ENCODE data around the gene LTBR.
A peak's percentile ranks its signal among the peaks of the same experiment; 100 is the strongest.
"Not testable (repeated sequence)": the region's sequence is repeated elsewhere in the genome, so short reads cannot be mapped to it uniquely, and the experiment has no call there.

The LTBR gene

DNA sequence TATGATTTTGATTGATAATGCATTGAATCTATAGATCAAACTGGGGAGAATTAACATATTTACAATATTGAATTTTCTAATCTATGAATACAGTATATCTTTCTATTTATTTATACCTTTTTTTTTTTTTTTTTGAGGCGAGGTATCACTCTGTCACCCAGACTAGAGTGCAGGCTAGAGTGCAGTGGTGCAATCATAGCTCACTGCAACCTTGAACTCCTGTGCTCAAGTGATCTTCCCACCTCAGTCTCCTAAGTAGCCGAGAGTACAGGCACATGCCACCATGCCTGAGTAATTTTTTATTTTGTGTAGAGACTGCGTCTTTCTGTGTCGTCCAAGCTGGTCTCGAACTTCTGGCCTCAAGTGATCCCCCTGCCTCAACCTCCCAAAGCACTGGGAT lies 20.4 kb downstream of the LTBR start:
- no peak for DNase-seq
- in situ Hi-C loops (cut with HindIII; ENCODE audit: low pct_ligation_motif_present, low pct_unique_long_range_greater_than_20kb, low sequenced_read_pairs), result no loop called here

DNA sequence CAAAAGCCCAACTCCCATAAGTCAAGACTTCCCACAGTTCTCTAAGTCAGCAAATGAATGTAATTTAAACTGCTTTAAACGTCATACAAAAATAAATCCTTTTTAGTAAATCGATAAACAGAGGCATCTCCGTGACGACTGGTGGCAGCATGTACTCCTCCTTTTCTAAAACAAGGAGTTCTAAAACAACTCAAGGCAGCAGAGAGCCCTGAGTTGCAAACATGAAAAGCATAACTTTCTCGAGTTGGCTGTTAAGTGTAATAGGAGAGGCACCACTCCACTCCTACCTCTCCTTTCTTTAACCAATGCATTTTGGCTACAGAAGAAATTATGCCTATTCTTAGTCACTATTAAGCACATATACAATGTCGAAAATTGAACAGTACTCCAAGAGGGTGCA lies 22.0 kb downstream of the LTBR start:
- in situ Hi-C loops (cut with HindIII; ENCODE audit: low pct_ligation_motif_present, low pct_unique_long_range_greater_than_20kb, low sequenced_read_pairs), result no loop called here

DNA sequence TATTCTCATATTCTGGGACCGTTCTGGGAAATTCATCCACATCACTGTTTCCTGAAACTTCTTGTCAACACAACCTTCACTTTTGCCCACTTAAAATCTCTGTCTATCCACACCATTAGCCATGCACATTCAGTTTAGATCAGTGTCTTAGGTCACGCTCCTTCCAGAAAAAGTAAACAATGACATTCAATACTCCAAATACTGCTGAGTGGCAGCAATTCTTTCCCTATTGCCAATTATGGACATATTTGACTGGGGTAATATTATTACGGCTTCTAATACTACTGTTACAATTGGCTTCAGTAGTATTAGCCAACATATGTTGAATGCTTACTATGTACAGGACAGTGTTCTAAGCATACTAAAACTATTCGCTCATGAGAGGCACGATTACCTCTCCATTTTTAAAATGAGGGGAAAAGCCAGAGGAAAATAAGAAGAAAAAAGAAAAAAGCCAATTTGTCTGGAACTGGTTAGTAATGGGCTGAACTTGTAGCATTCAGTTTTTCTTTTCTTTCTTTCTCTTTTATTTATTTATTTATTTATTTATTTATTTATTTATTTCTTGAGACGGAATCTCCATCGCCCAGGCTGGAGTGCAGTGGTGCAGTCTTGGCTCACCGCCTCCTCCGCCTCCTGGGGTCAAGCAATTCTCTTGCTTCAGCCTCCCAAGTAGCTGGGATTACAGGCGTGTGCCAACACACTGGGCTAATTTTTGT lies 23.4 kb downstream of the LTBR start:
- in situ Hi-C loops (cut with HindIII; ENCODE audit: low pct_ligation_motif_present, low pct_unique_long_range_greater_than_20kb, low sequenced_read_pairs), result no loop called here
- DNase-seq, result no peak

More for the DNA sequence above, 22.0 kb downstream of the LTBR start:
- no peak for DNase-seq

- DNase-seq, result no peak
- in situ Hi-C loops (cut with HindIII; ENCODE audit: low pct_ligation_motif_present, low pct_unique_long_range_greater_than_20kb, low sequenced_read_pairs), result no loop called here
These were observed 32.6 kb downstream of the LTBR start for GRCh38 chr12:6416596-6416995.

DNA sequence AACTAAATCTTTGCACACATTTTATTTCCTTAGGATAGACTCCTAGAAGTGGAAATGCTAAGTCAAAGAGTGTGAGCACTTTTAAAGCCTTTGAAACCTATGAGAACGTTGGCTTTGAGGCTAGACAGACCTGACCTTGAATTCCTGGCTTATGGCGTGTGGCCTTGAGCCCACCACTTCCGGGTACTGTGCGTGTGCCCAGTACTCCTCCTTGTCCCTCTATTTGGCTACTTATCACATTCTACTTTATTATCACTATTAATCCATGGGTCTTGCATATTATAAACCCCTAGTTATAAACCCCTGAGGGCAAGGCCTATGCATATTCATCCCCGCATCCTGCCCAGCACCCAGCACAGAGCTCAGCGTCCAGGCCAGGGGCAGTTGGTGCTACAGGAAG lies 34.8 kb downstream of the LTBR start:
- no peak for DNase-seq
- in situ Hi-C loops (cut with HindIII; ENCODE audit: low pct_ligation_motif_present, low pct_unique_long_range_greater_than_20kb, low sequenced_read_pairs), result no loop called here

DNA sequence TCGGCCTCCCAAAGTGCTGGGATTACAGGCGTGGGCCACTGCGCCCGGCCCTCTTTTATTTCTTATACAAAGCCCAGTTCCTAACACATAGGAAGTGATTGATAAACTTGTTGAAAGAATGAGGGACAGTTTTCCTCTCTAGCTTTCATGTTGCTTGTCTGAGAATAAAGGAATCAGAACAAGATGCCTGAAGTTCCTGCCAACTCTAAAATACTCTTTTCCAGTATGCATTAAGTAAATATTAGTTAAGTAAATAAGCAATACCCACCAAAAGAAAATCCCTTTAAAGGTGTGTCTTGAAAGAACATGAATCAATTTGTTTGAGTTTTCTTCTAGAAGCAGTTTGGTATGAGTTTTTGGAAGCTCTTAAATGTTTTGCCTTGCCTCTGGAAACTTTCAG lies 36.4 kb downstream of the LTBR start:
- in situ Hi-C loops (cut with HindIII; ENCODE audit: low pct_ligation_motif_present, low pct_unique_long_range_greater_than_20kb, low sequenced_read_pairs), result no loop called here
- DNase-seq, result no peak

DNA sequence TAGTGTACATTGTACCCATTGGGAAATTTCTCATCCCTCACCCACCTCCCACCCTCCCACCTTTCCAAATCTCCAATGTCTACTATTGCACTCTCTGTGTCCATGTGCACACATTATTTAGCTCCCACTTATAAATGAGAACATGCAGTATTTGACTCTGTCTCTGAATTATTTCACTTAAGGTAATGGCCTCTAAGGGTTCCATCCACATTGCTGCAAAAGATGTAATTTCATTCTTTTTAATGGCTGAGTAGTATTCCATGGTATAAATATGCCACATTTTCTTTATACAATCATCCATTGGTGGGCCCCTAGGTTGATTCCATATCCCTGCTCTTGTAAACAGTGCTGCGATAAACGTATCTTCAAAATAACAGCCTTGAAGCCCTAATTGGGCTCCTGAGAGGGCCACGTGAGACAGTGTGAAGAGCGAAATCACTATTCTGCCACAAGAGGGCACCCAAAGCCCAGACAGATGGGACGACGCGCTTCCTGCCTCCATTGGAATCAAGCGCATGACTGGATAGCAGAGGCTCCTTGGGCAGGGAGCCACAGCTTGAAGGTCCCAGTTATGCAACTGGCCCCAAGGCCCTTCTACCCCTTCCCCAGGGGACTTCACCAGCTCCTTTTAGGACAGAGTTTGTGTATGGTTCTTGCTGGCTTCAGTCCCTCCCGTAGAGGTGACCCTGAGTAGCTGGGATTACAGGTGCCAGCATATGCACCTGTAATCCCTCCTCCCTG lies 39.5 kb downstream of the LTBR start:
- in situ Hi-C loops (cut with HindIII; ENCODE audit: low pct_ligation_motif_present, low pct_unique_long_range_greater_than_20kb, low sequenced_read_pairs), result no loop called here
- peak; percentile 96 for DNase-seq

DNA sequence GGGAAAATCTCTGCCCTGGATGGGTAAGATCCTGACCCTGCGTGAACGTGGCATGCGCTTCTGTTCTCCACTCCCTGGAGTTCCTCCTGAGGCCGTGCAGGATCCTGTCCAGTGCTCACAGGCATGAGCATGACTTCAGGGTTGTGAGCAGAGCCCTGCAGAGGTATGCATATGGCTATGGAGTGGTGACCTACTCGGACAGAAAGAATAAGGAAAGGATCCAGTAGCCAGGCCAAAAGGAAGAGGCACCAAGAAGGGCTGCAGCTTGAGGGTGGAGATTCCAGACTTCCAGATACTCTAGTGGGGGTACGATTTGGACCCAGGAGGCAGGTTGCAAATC lies 40.0 kb downstream of the LTBR start:
- in situ Hi-C loops (cut with HindIII; ENCODE audit: low pct_ligation_motif_present, low pct_unique_long_range_greater_than_20kb, low sequenced_read_pairs), result no loop called here
- no peak for DNase-seq

- DNase-seq, result no peak
- in situ Hi-C loops (cut with HindIII; ENCODE audit: low pct_ligation_motif_present, low pct_unique_long_range_greater_than_20kb, low sequenced_read_pairs), result no loop called here
These were observed 40.9 kb downstream of the LTBR start for GRCh38 chr12:6424866-6425265.

DNA sequence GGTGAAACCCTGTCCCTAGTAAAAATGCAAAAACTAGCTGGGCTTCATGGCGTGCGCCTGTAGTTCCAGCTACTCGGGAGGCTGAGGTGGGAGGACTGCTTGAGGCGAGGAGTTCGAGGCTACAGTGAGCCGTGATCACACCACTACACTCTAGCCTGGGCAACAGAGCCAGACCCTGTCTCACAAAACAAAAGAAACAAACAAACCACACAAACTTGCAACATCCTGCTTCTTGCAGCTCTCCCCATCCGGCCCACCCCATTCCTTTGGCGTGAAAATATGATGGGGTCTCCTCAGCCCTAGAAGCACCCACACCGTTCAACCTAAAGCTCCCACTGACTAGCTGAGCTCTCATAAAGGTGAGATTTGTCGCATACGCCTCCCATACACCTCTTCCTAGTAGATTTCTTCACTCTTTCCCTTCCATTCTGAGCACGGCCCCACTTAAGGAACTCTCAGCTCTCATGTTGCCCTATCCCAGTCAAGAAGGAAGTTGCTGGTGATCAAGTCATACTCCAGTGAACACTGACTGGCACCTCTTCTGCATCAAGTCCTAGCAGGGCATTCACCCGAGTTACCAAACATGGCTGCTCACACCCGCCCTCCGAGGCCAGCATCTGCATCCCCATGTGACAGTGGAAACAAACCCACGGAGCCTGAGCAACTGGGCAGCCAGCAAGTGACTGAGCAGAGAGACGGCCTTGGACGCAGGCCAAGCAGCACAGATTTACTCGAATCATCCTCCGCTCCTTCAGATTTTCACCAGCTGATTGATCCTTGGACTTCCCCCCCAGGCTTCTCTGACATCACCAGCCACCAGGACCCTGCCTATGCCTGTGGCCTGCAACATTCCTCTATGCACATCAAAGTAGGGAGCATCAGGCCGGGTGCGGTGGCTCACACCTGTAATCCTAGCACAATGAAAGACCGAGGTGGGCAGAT lies 41.9 kb downstream of the LTBR start:
- no peak for DNase-seq
- in situ Hi-C loops (cut with HindIII; ENCODE audit: low pct_ligation_motif_present, low pct_unique_long_range_greater_than_20kb, low sequenced_read_pairs), result no loop called here

DNA sequence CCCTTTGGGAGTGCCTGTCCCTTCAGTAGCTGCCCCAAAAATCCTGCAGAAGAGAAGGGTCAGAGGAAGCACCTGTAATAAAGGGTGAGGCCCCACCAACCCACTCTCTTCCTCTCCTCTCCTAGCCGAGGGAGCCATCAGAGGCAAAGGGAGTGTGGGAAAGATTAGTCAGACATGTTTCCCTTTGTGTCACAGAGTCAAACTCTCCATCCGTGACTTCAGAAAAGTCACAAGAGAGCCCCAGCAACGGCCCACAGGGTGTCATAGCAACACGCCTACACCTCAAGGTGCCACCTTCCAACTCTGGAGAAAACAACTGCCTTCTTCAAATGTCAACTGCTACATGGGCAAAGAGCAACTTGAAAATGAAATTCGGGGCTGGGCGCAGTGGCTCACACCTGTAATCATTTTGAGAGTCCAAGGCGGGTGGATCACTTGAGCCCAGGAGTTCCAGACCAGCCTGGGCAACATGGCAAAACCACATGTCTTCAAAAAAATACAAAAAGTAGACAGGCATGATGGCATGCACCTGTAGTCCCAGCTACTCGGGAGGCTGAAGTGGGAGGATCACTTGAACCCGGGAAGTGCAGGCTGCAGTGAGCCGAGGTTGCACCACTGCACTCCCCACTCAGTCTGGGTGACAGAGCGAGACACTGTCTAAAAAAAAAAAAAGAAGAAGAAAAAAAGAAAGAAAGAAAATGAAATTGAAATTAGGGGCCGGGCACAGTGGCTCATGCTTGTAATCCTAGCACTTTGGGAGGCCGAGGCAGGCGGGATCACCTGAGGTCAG lies 43.1 kb downstream of the LTBR start:
- in situ Hi-C loops (cut with HindIII; ENCODE audit: low pct_ligation_motif_present, low pct_unique_long_range_greater_than_20kb, low sequenced_read_pairs), result no loop called here
- DNase-seq, result no peak

- DNase-seq; in situ Hi-C loops (cut with HindIII; ENCODE audit: low pct_ligation_motif_present, low pct_unique_long_range_greater_than_20kb, low sequenced_read_pairs): not testable (repeated sequence)
These were observed 43.8 kb downstream of the LTBR start for GRCh38 chr12:6427796-6428195.

- DNase-seq, result no peak
- in situ Hi-C loops (cut with HindIII; ENCODE audit: low pct_ligation_motif_present, low pct_unique_long_range_greater_than_20kb, low sequenced_read_pairs), result no loop called here
These were observed 44.4 kb downstream of the LTBR start for GRCh38 chr12:6428326-6428725.

DNA sequence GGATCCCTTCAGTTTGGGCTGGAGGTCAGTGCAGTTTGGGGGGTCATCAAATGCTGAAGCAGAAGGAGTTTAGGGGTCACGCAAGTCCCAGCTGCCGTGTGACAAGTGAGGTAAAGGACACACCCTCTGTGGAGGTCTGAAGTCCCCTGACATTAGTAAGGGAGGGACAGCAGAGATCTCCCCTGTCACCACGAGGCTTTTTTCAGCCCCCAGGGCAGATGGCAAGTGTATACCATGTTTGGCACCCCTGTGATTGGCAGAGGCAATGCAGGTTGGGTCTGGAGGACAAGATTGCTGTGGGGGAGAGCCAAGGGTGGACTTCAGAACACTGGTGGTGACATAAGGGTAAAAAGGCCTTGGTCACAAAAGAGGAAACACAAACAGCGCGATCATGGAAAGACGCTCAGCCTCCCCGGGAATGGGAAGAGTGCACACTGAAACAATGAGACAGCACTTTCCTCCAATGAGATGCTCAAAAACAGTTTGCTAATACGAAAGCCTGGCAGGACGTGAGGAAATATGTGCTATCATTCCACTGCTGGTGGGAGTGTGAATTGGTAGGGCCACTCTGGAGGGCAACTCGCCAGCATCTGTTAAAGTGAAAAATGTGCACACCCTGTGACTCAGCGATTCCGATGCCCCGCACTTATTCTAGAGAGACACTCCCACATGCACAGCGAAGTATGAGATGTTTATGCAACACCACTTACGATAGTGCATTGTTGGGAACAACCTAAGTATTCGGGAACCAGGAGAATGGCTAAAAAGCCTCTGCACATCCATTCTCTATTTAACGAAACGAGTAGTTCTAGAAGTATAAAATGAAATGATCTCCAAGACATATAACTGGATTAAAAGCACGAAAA lies 46.4 kb downstream of the LTBR start:
- in situ Hi-C loops (cut with HindIII; ENCODE audit: low pct_ligation_motif_present, low pct_unique_long_range_greater_than_20kb, low sequenced_read_pairs), result no loop called here
- DNase-seq, result peak; percentile 90

DNA sequence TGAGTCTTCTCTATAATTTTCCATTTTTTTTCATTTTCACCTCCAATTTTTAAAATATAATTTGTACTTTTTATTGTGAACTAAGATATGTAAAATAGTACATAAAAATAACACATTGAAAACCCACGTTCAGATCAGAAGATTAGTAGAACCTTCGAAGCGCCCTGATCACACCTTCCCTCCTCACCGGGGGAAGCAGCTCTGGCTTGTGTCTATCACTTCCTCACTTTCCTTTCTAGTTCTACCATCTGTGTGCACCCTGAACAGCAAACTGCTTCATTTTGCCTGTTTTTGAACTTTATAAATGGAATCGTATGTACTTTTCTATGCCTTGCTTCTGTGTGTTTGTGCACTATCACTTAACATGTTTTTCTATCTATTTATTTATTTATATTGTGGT lies 49.0 kb downstream of the LTBR start:
- DNase-seq, result no peak
- in situ Hi-C loops (cut with HindIII; ENCODE audit: low pct_ligation_motif_present, low pct_unique_long_range_greater_than_20kb, low sequenced_read_pairs), result no loop called here

DNA sequence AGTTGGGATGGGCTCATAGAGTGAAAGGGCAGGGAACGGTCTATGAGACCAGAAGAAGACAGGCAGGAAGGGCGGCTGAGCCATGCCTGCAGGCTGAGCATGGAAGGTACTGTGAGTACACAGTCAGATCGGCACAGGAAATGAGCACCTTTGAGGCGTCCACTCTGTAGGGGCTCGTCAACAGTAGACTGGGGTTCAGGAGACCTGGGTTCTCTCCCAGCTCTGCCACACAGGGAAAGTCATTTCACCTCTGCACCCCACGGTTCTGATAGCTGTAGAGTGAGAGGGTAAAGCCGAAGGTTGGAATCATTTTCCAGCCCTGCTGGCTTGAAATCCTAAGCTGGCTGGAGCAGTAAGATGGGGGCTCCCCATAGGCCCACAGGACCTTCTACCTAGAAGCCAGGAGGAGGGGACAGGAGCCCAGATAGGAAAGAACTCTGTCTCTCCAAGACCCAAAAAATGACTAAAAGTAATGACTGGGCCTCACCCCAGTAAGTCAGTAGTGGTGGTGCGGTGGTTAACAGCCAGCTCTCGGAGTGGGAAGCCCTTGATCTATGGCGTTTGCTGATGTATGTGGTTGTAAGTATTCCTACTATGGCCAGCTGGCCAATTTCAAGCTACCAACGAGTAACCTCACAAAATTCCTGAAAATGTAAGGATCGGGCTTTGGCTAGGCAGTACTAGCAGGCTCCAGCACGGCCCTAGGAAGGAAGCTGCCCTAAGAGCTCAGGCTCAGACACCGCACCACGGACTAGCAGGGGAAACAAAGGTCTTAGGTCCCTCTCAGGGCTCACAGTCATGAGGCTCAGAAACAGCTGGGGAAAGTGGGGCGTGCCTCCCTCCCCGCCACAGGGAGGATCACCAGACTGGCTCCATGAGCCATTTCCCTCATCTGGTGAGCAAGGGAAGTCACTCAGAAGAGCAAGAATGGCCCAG lies 50.5 kb downstream of the LTBR start:
- DNase-seq, result no peak
- in situ Hi-C loops (cut with HindIII; ENCODE audit: low pct_ligation_motif_present, low pct_unique_long_range_greater_than_20kb, low sequenced_read_pairs), result no loop called here
